ENCODE measurements around the gene FBXW8.

DNA sequence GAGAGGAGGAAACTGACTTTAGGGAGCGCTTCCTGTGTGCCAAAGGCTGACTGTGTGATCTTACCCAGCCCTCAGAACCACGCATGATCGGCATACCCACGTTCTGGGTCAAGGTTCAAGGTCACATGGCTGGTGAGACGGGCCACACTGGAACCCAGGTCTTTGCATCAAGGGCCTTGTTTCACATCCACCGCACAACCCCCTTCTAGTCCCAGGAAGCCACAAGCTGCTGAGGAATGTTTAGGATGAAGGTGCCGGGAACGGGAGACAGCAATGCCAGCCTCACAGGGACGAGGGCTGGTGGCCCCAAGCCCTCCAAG lies 137.8 kb downstream of the FBXW8 start:
- TF ChIP-seq, protein P1, sequence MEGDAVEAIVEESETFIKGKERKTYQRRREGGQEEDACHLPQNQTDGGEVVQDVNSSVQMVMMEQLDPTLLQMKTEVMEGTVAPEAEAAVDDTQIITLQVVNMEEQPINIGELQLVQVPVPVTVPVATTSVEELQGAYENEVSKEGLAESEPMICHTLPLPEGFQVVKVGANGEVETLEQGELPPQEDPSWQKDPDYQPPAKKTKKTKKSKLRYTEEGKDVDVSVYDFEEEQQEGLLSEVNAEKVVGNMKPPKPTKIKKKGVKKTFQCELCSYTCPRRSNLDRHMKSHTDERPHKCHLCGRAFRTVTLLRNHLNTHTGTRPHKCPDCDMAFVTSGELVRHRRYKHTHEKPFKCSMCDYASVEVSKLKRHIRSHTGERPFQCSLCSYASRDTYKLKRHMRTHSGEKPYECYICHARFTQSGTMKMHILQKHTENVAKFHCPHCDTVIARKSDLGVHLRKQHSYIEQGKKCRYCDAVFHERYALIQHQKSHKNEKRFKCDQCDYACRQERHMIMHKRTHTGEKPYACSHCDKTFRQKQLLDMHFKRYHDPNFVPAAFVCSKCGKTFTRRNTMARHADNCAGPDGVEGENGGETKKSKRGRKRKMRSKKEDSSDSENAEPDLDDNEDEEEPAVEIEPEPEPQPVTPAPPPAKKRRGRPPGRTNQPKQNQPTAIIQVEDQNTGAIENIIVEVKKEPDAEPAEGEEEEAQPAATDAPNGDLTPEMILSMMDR (conservative IDR thresholded peaks at IDR 0.05), result no peak
- no peak for TF ChIP-seq ZFX (IDR thresholded peaks at IDR 0.05)
